HepG2 (cell line): Measurements from ENCODE around the gene STX4. TPM values are rescaled to one million over a fixed set of nuclear protein-coding genes. Genes with fewer than 3 reads are reported as not detected.

ENCODE experiments used
- ATF6 ChIP-seq: sonication (generic); formaldehyde crosslinking; conservative IDR thresholded peaks from 2 replicates; pipeline ENCODE4 v1.4.0; 2020; ENCODE audit warnings: missing genetic modification reagents
- FOXM1 ChIP-seq: sonication (generic); formaldehyde crosslinking; IDR thresholded peaks from 2 replicates; pipeline ENCODE4 v1.5.0; 2020; ENCODE audit warnings: missing genetic modification reagents
- HOXA3 ChIP-seq: sonication (generic); formaldehyde crosslinking; IDR thresholded peaks from 2 replicates; pipeline ENCODE4 v1.5.0; 2020; ENCODE audit warnings: missing genetic modification reagents
- KLF15 ChIP-seq: sonication (generic); formaldehyde crosslinking; IDR thresholded peaks from 2 replicates; pipeline ENCODE4 v1.8.1; 2023; ENCODE audit warnings: borderline replicate concordance, mild to moderate bottlenecking, inconsistent platforms, missing genetic modification reagents, mixed read lengths
- MNT ChIP-seq: fragments of 450-650 bp; IDR thresholded peaks from 2 replicates; pipeline ENCODE4 v1.6.1; 2016
- SAP130 ChIP-seq: IDR thresholded peaks from 2 replicates; pipeline ENCODE4 v1.6.1; 2016; ENCODE audit warnings: low read depth
- SETDB1 ChIP-seq: sonication (generic); formaldehyde crosslinking; IDR thresholded peaks from 2 replicates; pipeline ENCODE4 v1.5.1; 2020; ENCODE audit warnings: missing genetic modification reagents, mild to moderate bottlenecking, borderline replicate concordance
- ZKSCAN5 ChIP-seq: sonication (generic); formaldehyde crosslinking; IDR thresholded peaks from 2 replicates; pipeline ENCODE4 v1.5.1; 2020; ENCODE audit warnings: mild to moderate bottlenecking, missing genetic modification reagents
- ZNF20 ChIP-seq: sonication (generic); formaldehyde crosslinking; IDR thresholded peaks from 2 replicates; pipeline ENCODE4 v1.4.0; 2020; ENCODE audit warnings: mild to moderate bottlenecking, moderate library complexity, missing genetic modification reagents
- ZNF205 ChIP-seq: IDR thresholded peaks from 2 replicates; pipeline ENCODE4 v1.6.1; 2018; ENCODE audit warnings: missing biosample characterization, missing genetic modification reagents
- ZNF225 ChIP-seq: sonication (generic); formaldehyde crosslinking; IDR thresholded peaks from 2 replicates; pipeline ENCODE4 v1.4.0; 2020; ENCODE audit warnings: mild to moderate bottlenecking, missing genetic modification reagents
- ZNF382 ChIP-seq: sonication (generic); formaldehyde crosslinking; IDR thresholded peaks from 2 replicates; pipeline ENCODE4 v1.5.0; 2020; ENCODE audit warnings: missing genetic modification reagents, mild to moderate bottlenecking, borderline replicate concordance
- ZNF503 ChIP-seq: sonication (generic); formaldehyde crosslinking; IDR thresholded peaks from 2 replicates; pipeline ENCODE4 v1.4.0; 2020; ENCODE audit warnings: missing genetic modification reagents
- polyA plus RNA-seq, 8 experiments: library from polyadenylated mRNA; depleted of rRNA in 3 of 8; stranded (reverse) in 7 of 8; unstranded in 1 of 8; fragments of >200 nt; fragmentation: Illumina TruSeq in 4 of 8; extraction: Trizol in 4 of 8; gene quantifications; 2 replicates each; pipeline versions ENCODE4 v1.2.1 to v1.2.3, GENCODE V29; 2011 to 2016; ENCODE audit warnings: low read depth in 4 of 8, missing spikeins in 1 of 8, mixed read lengths in 1 of 8; ENCODE audit not compliant: insufficient read depth in 1 of 8
- total RNA-seq, 5 experiments: library from RNA; depleted of rRNA; stranded (reverse); fragments of >200 nt; fragmentation: Illumina TruSeq; extraction: Trizol; gene quantifications; 2 replicates each; pipeline ENCODE4 v1.2.3, GENCODE V29; 2016; ENCODE audit warnings: low read depth in 1 of 5
- TF ChIP-seq, protein P1 (sequence below): sonication (generic); formaldehyde crosslinking; IDR thresholded peaks from 2 replicates; pipeline ENCODE4 v1.5.1; 2020; ENCODE audit warnings: missing genetic modification reagents, mild to moderate bottlenecking, borderline replicate concordance
- TF ChIP-seq, protein P2 (sequence below): sonication (generic); formaldehyde crosslinking; IDR thresholded peaks from 2 replicates; pipeline ENCODE4 v1.4.0; 2020; ENCODE audit warnings: missing genetic modification reagents, low read depth, mild to moderate bottlenecking, borderline replicate concordance

STX4 gene
- total and polyA plus RNA-seq, 2 of the 13 experiments (the other 11 are each of a cell fraction or from before 2014, with no cell fraction given) = 29.2 to 34.6 TPM

DNA sequence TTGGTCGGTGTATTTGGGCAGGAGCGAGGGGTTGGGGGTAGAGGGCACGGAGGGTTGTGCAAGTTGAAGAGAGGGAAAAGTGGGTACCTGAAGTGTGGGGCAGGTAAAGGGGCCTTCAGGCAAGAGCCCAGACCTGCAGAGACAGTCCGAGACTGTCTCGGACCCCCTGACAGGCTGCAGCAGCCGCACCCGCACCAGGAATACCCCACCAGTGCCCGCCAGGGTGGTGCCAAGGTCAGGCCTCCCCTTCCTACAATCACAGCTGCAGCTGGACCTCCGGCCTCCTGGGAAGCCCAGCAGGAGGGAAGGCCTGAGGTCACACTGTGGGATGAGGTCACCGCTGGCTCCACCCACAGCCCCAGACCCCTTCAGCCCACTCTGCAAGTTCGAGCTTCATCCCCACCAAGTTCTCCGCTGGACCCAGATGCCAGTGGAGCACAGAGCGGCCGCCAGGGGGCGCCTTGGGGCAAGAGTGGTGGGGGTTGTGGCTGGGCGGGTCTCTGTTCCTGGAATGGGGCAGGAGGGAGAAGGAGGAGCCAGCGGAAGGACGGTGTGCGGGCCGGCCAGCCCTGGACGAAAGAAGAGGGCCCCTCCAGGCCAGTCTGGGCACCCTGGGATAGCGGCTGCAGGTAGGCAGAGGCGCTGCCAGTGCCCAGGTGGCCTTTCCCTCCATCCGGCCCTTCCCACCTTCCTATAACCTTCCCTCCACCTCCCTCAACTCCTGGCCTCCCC lies 48.5 kb upstream of the STX4 start, which contains the start of gene HSD3B7 (continued):
- TF ChIP-seq, protein P1, sequence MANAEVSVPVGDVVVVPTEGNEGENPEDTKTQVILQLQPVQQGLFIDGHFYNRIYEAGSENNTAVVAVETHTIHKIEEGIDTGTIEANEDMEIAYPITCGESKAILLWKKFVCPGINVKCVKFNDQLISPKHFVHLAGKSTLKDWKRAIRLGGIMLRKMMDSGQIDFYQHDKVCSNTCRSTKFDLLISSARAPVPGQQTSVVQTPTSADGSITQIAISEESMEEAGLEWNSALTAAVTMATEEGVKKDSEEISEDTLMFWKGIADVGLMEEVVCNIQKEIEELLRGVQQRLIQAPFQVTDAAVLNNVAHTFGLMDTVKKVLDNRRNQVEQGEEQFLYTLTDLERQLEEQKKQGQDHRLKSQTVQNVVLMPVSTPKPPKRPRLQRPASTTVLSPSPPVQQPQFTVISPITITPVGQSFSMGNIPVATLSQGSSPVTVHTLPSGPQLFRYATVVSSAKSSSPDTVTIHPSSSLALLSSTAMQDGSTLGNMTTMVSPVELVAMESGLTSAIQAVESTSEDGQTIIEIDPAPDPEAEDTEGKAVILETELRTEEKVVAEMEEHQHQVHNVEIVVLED (CRISPR knock-in tag) = peak; percentile 61; the same call in 1 of the 2 replicates
- no peak for TF ChIP-seq ZNF382 (CRISPR knock-in tag)
- TF ChIP-seq HOXA3 (CRISPR knock-in tag) = peak; percentile 53; the same call in 1 of the 2 replicates
- TF ChIP-seq ZNF20 (CRISPR knock-in tag) = no peak
- TF ChIP-seq MNT = no peak
- TF ChIP-seq, protein P2, sequence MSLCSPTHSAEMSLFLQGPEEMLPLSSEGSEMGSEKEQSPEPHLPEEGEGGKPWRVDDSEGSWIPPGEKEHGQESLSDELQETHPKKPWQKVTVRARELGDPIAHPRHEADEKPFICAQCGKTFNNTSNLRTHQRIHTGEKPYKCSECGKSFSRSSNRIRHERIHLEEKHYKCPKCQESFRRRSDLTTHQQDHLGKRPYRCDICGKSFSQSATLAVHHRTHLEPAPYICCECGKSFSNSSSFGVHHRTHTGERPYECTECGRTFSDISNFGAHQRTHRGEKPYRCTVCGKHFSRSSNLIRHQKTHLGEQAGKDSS (CRISPR knock-in tag) = no peak; the same call in 1 of the 2 replicates
- TF ChIP-seq SETDB1 (CRISPR knock-in tag) = no peak
- TF ChIP-seq ZNF225 (CRISPR knock-in tag) = peak; percentile 50; the same call in 1 of the 2 replicates
- peak; percentile 54 for TF ChIP-seq ZNF205 (CRISPR knock-in tag)
- TF ChIP-seq SAP130 = 0 out of 2 replicates have a peak, but pooled peaks have one; percentile 55
- TF ChIP-seq KLF15 (CRISPR knock-in tag) = 0 out of 2 replicates have a peak, but pooled peaks have one; percentile 38
- TF ChIP-seq ZNF503 (CRISPR knock-in tag) = 0 out of 2 replicates have a peak, but pooled peaks have one; percentile 27
- TF ChIP-seq ATF6 = no peak
- TF ChIP-seq FOXM1 (CRISPR knock-in tag) = no peak
- TF ChIP-seq ZKSCAN5 (CRISPR knock-in tag) = no peak
